Stimulated activated CD4-positive, alpha-beta T cell treated with anti-CD3 and anti-CD28 coated beads, Interleukin-4, amount 100 ng/mL, for 1 hour (primary cell): ENCODE measurements around the gene PLCH2.

Experiments used
- DNase-seq: peaks from one replicate; pipeline ENCODE4 v3.0.0-alpha.2; 2020

PLCH2 gene

DNA sequence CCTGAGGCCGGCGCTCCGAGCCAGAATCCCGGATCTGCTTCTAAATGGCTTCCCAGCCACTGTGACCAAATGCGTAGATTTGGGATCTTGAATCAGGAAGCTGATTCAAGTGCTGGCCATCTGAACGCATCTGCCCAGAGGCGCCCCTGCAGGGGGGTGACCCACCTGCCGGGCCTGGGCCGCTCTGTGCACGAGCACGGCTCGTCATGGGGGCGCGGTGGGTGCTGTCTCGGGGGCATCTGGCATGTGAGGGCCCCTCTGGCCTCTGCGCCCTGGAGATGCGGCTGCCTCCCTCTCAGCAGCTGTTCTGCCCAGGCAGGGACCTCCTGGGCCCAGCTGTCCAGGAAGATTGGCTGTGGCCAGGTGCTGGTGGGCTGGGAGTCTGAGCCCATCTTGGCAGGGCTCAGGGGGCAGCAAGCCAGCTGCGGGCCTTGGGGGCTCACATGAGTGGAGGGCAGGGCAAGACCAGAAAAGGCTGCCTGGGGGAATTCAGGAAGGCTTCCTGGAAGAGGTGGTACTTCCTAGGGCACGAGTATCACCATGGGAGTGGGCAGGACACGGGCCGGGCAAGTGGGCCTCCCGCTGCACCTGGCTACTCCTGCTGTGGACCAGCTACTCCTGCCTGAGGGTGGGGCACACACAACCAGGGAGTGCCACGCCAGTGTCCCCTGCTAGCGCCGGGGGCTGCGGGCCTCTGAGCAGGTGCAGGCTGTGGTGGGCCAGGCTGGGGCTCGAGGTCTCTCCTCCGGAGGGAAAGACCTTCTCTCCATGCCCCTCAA lies 25.1 kb downstream of the PLCH2 start:
- DNase-seq: no peak

DNA sequence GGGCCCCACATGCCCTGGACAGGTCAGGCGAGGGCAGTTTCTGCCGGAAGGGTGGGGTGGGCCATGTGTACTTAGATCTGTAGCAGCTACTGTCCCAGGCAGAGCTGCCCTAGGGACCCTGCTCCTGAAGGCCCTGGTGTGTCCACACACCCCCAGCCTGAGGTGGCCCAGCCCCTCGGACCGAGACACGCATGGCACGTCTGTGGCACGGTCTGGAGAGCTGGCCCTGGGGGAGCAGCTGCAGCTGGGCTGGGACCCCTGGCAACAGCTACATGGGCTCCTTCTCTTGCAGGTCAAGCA lies 25.7 kb downstream of the PLCH2 start:
- no peak for DNase-seq

DNA sequence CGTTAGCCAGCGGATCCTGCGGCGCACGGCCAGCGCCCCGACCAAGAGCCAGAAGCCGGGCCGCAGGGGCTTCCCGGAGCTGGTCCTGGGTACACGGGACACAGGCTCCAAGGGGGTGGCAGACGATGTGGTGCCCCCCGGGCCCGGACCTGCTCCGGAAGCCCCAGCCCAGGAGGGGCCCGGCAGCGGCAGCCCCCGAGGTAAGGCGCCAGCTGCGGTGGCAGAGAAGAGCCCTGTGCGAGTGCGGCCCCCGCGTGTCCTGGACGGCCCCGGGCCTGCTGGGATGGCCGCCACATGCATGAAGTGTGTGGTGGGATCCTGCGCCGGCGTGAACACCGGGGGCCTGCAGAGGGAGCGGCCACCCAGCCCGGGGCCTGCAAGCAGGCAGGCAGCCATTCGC lies 26.1 kb downstream of the PLCH2 start:
- DNase-seq: no peak

DNA sequence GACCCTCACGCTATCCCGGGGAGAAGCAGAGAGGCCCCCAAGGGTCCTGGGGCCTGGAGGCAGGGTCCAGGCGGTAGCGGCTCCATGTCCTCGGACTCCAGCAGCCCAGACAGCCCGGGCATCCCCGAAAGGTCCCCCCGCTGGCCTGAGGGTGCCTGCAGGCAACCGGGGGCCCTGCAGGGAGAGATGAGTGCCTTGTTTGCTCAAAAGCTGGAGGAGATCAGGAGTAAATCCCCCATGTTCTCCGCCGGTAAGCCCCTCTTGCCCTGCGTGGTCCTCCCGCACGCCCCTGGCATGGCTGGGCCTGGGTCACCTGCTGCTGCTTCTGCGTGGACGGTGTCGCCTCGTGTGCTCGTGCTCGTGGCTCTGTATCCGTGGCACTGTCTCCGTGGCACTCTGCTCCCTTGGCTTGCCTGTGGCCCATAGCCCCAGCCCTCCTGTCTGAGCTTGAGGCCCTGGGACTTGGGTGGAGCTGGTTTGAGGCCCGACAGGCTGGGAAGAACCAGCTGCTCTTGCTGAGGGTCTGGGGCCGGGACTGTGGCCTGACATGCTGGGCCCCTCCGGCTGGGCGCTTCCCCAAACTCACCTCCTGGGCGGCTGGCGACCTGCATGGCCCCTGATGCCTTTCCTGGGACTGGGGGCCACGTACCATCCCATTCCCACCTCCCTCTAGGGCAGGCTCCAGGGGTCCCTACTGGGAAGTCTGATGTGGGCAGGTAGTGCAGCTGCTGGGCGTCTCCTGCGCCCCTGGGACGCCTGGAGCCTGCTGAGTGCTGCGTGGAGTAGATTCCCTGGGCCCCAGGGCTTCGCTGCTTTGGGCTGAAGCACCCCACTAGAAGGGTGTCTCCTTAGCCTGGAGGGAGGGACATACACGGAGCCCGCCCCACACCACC lies 26.8 kb downstream of the PLCH2 start:
- DNase-seq: no peak

GRCh38 chr1:2503554-2504224 lies 27.6 kb downstream of the PLCH2 start:
- no peak for DNase-seq

DNA sequence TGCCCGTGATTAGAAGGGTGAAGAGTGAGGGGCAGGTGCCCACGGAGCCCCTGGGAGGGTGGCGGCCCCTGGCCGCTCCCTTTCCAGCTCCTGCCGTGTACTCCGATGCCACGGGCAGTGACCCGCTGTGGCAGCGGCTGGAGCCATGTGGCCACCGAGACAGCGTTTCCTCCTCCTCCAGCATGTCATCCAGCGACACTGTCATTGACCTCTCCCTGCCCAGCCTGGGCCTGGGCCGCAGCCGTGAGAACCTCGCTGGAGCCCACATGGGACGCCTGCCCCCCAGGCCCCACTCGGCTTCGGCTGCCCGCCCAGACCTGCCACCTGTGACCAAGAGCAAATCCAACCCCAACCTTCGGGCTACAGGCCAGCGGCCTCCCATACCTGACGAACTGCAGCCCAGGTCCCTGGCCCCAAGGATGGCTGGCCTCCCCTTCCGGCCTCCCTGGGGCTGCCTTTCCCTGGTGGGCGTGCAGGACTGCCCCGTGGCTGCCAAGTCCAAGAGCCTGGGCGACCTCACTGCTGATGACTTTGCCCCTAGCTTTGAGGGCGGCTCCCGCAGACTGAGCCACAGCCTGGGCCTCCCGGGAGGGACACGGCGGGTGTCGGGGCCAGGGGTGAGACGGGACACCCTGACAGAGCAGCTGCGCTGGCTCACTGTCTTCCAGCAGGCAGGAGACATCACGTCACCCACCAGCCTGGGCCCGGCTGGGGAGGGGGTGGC lies 28.3 kb downstream of the PLCH2 start:
- no peak for DNase-seq

DNA sequence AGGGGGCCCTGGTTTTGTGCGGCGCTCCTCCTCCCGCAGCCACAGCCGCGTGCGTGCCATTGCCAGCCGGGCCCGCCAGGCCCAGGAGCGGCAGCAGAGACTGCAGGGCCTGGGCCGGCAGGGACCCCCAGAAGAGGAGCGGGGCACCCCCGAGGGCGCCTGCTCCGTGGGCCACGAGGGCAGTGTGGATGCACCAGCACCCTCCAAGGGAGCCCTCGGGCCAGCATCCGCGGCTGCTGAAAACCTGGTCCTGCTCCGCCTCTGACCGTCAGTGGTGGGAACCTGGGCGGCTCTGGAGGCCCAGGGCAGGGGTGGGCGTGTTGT lies 28.8 kb downstream of the PLCH2 start:
- no peak for DNase-seq

GRCh38 chr1:2505461-2505994 lies 29.4 kb downstream of the PLCH2 start:
- no peak for DNase-seq

DNA sequence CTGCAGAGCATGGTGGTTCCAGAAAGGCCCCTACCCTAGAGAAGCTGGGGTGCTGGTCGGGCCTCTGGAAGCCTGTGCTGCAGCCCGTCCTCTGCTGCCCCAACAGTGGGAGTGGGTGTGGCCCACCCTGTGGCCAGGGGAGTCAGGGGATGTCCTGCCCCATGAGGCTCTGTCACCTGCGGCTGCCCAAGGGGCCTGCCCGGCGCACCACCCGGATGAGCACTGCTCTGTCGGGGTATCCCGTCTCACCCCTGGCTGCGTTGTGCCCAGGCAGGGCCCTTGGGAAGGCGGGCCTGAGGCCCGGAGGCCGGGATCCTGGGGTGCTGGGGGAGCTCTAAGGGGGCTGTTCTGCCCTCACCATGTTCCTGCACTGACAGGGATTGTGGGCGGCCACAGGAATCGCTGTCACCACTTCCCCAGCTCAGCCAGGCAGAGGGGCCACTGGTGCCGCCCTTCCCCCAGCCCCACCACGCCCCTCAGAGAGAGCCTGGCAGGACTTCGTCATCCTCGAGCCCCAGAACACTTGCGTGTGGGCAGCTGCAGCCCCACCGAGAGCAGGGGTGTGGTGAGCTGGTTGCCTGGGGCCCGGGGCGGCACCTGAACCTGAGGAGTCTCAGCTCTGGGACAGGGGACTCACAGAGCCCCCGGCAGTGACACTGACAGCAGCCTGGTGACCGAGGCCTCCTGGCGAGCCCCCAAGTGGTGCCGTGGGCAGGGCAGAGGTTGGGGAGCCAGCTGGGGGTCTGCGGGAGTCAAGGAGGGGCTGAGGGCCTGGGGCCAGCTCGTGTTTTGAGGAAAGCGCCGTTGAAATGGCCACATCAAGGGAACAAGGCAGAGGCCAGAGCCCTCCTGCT lies 30.1 kb downstream of the PLCH2 start:
- DNase-seq: no peak

- DNase-seq: no peak
Measured at GRCh38 chr1:2506901-2507565, 30.9 kb downstream of the PLCH2 start.

DNA sequence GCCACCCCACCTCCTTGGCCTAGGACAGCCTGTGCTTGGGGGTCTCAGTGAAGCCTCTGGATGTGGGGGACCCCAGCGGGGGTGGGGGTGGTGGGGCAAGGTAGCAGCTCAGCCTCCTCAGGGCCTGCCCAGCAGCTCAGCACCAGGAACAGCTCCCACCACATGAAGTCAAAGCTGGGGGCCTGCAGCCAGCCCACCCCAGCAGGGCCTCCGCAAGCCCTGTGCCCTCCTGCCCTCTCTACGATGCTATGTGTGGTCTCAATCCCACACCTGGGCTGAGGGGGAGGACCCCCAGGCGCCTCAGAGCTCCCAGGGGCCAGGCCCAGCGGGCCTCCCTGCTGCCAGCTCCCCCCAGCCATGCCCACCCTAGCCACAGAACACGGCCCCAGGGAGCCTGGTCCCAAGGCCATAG lies 31.7 kb downstream of the PLCH2 start:
- DNase-seq: no peak

DNA sequence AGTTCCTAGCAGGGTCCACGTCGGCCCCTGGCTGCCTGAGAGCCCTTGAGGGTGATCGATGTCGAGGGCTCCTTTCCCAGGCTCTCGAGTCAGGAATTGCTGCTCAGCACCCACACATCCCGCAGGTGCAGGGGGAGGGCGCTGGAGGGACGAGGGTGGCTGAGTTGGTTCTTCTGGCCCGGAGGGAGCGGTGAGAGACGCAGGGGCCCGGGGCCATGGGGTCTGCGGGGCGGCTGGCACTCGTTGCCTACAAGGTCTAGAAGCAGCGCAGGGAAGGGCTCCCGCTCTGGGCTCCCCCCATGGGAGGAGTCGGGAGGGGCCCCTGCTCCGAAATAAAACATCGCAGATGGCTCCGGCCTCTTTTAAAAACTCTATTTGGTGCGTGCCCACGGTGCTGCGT lies 32.1 kb downstream of the PLCH2 start:
- no peak for DNase-seq

DNA sequence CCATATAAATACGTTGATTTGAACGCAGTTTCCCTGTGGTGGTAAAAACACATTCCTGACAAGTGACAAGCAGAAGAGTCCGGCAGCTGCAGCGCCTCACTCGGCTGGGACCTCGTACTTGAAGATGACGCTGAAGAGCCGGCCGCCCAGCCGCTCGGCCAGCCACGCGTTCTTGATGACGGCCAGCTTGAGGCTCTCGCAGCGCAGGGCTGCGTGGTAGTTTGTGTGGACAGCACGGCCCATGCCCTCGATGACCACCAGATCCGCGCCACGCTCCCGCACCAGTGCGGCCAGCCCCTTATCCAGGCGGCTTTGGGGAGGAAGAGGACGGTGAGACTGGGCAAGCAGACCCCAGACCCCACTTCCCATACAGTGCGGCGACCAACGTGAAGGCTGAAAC lies 32.7 kb downstream of the PLCH2 start:
- no peak for DNase-seq

GRCh38 chr1:2509589-2509988 lies 33.5 kb downstream of the PLCH2 start:
- DNase-seq: no peak

- no peak for DNase-seq
Measured at GRCh38 chr1:2510366-2511155, 34.5 kb downstream of the PLCH2 start.

DNA sequence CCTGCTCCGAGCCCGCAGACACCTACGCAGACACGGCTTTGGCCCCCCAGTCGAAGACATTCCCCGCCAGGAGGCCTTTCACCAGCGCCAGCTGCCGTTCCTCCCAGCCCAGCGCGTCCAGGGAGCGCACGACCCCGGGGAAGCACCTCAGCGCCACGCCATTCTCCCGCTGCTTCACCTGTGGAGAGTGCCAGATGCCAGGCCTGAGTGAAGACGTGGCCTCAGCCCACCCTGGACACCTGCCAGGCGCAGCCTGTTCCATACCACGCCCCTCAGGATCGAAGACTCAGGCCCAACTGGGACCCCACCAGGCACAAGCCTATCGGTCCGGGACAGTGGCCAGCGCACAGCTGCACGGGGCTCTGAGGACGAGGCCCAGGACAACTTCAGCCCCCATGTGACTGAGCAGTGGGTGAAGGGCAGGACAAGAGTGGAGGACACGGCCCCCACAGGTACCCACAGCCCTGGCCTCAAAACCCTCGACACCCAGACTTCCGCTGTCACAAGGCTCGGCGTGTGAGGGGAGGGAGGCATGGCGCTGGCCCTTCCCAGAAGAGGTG lies 36.9 kb downstream of the PLCH2 start:
- DNase-seq: no peak

DNA sequence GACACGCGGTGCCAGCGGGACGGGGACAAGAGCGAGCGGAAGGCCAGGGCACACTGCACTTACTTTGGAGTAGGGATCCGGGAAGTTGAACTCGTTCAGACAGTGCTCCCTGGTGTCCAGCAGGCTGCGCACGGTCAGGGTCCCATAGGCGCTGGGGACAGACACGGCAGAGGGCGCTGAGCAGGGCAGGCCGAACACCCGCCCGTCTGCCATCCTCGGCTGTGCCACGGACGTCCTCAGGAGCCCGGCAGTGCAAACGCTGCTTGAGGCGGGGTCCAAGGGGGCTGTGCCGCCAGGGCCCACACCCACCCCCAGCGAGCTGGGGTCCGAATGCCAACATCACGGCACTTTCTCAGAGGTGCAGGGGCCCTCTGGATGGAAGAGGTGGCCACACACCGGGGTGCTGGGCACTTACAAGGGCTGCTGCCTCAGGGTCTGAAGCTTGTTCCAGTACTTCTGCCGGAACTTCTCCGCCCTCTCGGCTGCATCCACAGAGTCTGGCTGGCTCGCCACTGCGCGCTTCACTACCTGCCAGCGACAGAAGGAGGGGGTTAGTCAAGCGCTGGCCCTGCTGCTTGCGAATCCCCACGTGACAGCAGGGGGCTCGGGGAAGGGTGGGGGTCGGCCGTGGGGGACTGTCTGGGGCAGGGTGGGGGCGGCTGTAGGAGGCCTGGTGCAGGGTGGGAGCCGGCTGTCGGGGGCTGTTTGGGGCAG lies 38.0 kb downstream of the PLCH2 start:
- DNase-seq: no peak

GRCh38 chr1:2514863-2515762 lies 39.0 kb downstream of the PLCH2 start:
- no peak for DNase-seq

DNA sequence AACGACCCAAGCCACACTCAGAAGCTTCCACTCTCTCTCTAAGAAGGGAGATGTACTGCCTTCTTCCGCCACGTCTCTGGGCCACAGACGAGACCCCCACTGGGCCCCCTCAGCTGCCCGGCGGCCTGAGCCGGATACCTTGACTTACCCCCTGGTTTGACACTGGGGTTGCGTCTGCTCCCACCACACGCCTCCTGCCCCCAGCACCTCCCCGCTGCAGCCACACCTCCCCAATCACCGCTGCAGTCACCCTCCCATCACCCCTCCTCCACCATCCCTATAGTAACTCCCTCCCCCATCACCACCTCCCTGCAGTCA lies 39.6 kb downstream of the PLCH2 start:
- DNase-seq: no peak
